ACC112 (cell line): ENCODE data around the gene PDGFA.

ENCODE experiments used
- H2AFZ ChIP-seq: fragments of 200-600 bp; sonication (generic); one replicate; pipeline ENCODE4 v1.6.0; 2017; ENCODE audit warnings: antibody characterized with exemption, low read length; ENCODE audit not compliant: unreplicated experiment
- H3K27ac ChIP-seq: fragments of 200-600 bp; sonication (generic); 2 replicates; pipeline ENCODE4 v1.5.1; 2014; ENCODE audit warnings: low read depth, mild to moderate bottlenecking, antibody characterized with exemption, low read length, moderate library complexity
- H3K27me3 ChIP-seq: fragments of 200-600 bp; sonication (generic); 2 replicates; pipeline ENCODE4 v1.6.1; 2014; ENCODE audit warnings: mild to moderate bottlenecking, antibody characterized with exemption, low read length, moderate library complexity, mixed read lengths; ENCODE audit not compliant: insufficient read depth
- H3K36me3 ChIP-seq: fragments of 200-600 bp; sonication (generic); 2 replicates; pipeline ENCODE4 v1.6.1; 2016; ENCODE audit warnings: mild to moderate bottlenecking, antibody characterized with exemption, low read length, moderate library complexity, mixed read lengths; ENCODE audit not compliant: insufficient read depth
- H3K4me1 ChIP-seq: fragments of 200-600 bp; sonication (generic); one replicate; pipeline ENCODE4 v1.6.1; 2016; ENCODE audit warnings: low read length, mixed read lengths; ENCODE audit not compliant: insufficient read depth, unreplicated experiment, control insufficient read depth
- H3K4me3 ChIP-seq: fragments of 200-600 bp; sonication (generic); 2 replicates; pipeline ENCODE4 v1.5.1; 2014; ENCODE audit warnings: mild to moderate bottlenecking, low read depth, low read length
- H3K79me2 ChIP-seq: fragments of 200-600 bp; sonication (generic); one replicate; pipeline ENCODE4 v1.6.0; 2016; ENCODE audit warnings: low read length; ENCODE audit not compliant: control insufficient read depth, unreplicated experiment, insufficient read depth

PDGFA gene

GRCh38 chr7:483656-484355 is 35.8 kb downstream of the PDGFA start:
- Histone ChIP-seq H3K27me3 (peaks cover 50% of the 10 kb centered on the region), H3K36me3 (no peaks in the 10 kb centered on the region), H3K27ac (no peak overlapping the region), H2AFZ (no peak overlapping the region), H3K4me3 (no peak overlapping the region), H3K79me2 (no peaks in the 10 kb centered on the region), H3K4me1 (peaks cover 7% of the 10 kb centered on the region)

- Histone ChIP-seq H3K27me3 (peaks cover 50% of the 10 kb centered on the region), H3K79me2 (no peaks in the 10 kb centered on the region), H3K27ac (no peak overlapping the region), H2AFZ (no peak overlapping the region), H3K36me3 (no peaks in the 10 kb centered on the region), H3K4me1 (peaks cover 11% of the 10 kb centered on the region), H3K4me3 (no peak overlapping the region)
These were observed 37.0 kb downstream of the PDGFA start for GRCh38 chr7:482521-483083.

DNA sequence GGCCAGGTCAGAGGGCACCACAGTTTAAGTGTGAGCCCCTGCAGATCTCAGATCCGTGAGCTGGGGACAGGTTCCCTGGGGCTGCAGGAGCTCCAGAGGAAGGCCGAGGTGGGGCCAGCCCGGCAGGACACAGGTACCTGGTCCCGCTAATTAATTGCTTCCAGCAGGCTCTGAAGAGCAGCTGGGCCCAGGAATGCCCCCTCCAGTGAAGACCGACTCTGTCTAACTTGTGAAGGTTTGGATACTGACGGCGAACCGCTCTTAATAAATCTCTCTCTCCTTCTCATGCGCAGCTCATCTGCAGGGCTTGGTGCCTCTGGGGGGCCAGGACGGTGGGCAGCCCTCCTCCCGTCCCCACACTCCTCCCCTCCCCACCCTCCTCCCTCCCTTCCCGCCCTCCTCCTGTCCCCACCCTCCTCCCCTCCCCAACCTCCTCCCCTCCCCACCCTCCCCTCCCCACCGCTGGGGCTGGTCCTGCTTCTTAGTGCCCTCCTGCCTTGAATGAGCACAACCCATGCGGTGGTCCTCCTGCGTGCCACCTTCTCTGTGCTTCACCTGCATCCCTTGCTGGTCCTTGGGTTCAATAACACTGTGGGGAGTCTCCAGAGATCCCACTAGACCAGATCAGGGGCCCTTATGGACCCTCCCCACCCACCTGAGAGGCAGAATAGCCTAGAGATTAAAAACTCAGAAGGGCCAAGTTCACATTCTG is 38.3 kb downstream of the PDGFA start:
- H3K27ac ChIP-seq: no peak overlapping the region

GRCh38 chr7:480531-481218 is 39.0 kb downstream of the PDGFA start:
- peaks cover 11% of the 10 kb centered on the region for H3K4me1 ChIP-seq
- H3K27ac ChIP-seq: no peak overlapping the region
- peaks cover 34% of the 10 kb centered on the region for H3K27me3 ChIP-seq
- H3K36me3 ChIP-seq: no peaks in the 10 kb centered on the region
- no peak overlapping the region for H2AFZ ChIP-seq
- H3K4me3 ChIP-seq: no peak overlapping the region
- no peaks in the 10 kb centered on the region for H3K79me2 ChIP-seq

More for the DNA sequence above, 38.3 kb downstream of the PDGFA start:
- H3K27me3 ChIP-seq: peaks cover 38% of the 10 kb centered on the region
- no peak overlapping the region for H2AFZ ChIP-seq
- no peak overlapping the region for H3K4me3 ChIP-seq
- no peaks in the 10 kb centered on the region for H3K79me2 ChIP-seq
- peaks cover 11% of the 10 kb centered on the region for H3K4me1 ChIP-seq
- H3K36me3 ChIP-seq: no peaks in the 10 kb centered on the region

- no peak overlapping the region for H3K4me3 ChIP-seq
- no peaks in the 10 kb centered on the region for H3K36me3 ChIP-seq
- H3K4me1 ChIP-seq: peaks cover 8% of the 10 kb centered on the region
- H3K79me2 ChIP-seq: no peaks in the 10 kb centered on the region
- H3K27me3 ChIP-seq: peaks cover 34% of the 10 kb centered on the region
- H3K27ac ChIP-seq: no peak overlapping the region
- no peak overlapping the region for H2AFZ ChIP-seq
These were observed 39.6 kb downstream of the PDGFA start for GRCh38 chr7:479948-480499.

DNA sequence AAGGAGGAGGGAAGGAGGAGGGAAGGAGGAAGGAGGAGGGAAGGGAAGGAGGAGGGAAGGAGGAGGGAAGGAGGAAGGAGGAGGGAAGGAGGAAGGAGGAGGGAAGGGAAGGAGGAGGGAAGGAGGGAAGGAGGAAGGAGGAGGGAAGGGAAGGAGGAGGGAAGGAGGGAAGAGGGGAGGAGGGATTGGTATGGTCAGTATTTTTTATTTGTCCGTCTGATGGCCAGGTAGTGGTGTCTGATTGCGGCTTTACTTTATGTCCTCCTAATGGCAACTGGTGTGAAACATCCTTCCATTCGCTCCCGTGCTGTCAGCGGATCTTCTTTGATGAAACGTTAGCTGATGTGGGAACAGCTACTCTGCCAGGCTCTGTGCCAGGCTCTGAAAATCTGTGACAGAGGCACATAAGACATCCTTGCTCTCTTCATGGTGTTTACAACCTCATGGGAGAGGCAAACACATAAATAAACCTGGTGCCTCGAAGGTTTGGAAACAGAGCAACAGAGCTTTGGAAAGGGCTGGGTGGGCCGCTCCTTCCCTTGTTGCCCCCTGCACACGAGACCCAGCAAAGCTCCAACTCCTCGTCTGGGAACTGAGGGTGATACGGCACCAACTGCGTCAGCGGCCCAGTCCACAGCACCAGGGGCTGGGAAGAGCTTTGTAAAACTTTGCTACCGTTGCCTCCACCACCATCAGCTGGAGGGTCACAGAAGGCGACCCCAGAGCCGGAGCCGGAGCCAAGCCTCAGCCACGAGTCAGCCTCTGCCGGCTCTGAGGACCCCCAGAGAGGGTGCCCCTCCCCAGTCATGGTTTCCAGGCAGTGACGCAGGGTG is 40.3 kb downstream of the PDGFA start:
- Histone ChIP-seq H3K36me3 (no peaks in the 10 kb centered on the region), H2AFZ (no peak overlapping the region), H3K27ac (no peak overlapping the region), H3K27me3 (peaks cover 34% of the 10 kb centered on the region), H3K79me2 (no peaks in the 10 kb centered on the region), H3K4me1 (peaks cover 4% of the 10 kb centered on the region), H3K4me3 (no peak overlapping the region)

DNA sequence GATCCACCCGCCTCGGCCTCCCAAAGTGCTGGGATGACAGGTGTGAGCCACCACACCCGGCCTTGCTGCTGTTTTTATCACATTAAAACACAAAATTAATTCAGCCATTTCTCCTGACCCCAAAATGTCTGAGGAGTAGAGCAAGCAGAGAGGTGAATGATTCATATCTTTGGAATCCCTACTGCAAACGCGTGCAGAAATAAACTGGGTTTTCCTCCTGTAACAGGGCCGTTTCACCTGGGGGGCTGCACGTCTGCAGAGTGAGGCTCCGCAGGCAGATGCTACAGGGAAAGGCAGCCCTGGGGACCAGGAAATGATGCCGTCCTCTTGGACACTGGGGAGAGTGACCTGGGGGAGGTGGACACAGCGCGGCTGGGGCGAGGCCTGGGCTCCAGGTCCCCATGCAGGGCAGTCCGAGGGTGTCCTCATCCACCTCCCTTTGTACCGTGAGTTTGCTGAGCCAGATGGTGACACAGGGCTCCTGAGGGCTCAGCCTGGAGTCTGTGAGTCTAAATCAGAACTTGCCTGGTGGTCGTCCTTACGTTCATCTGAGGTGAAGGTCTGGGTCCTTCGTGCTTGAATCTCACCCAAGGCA is 41.9 kb downstream of the PDGFA start:
- peaks cover 23% of the 10 kb centered on the region for H3K27me3 ChIP-seq
- no peaks in the 10 kb centered on the region for H3K79me2 ChIP-seq
- no peaks in the 10 kb centered on the region for H3K36me3 ChIP-seq
- no peak overlapping the region for H3K27ac ChIP-seq
- H3K4me3 ChIP-seq: no peak overlapping the region
- H2AFZ ChIP-seq: no peak overlapping the region
- H3K4me1 ChIP-seq: peaks cover 4% of the 10 kb centered on the region

GRCh38 chr7:476736-477360 is 42.8 kb downstream of the PDGFA start:
- no peak overlapping the region for H3K4me3 ChIP-seq
- peaks cover 14% of the 10 kb centered on the region for H3K27me3 ChIP-seq
- no peaks in the 10 kb centered on the region for H3K79me2 ChIP-seq
- no peaks in the 10 kb centered on the region for H3K36me3 ChIP-seq
- H3K27ac ChIP-seq: no peak overlapping the region
- H3K4me1 ChIP-seq: peaks cover 10% of the 10 kb centered on the region
- H2AFZ ChIP-seq: no peak overlapping the region

- Histone ChIP-seq H3K27ac (no peak overlapping the region), H3K79me2 (no peaks in the 10 kb centered on the region), H3K4me3 (no peak overlapping the region), H3K27me3 (peaks cover 13% of the 10 kb centered on the region; the same call in 1 of the 2 replicates), H3K4me1 (peaks cover 18% of the 10 kb centered on the region), H3K36me3 (no peaks in the 10 kb centered on the region), H2AFZ (no peak overlapping the region)
These were observed 43.6 kb downstream of the PDGFA start for GRCh38 chr7:475951-476441.
